GM19455 (cell line): ENCODE data around the gene DKC1.
"Not testable (repeated sequence)": the region's sequence is repeated elsewhere in the genome, so short reads cannot be mapped to it uniquely, and the experiment has no call there.

Experiments
- ATAC-seq: cut with Tn5 transposase; IDR thresholded peaks from one replicate; pipeline ENCODE4 v1.9.1; 2021; ENCODE audit not compliant: unreplicated experiment

DKC1 gene

DNA sequence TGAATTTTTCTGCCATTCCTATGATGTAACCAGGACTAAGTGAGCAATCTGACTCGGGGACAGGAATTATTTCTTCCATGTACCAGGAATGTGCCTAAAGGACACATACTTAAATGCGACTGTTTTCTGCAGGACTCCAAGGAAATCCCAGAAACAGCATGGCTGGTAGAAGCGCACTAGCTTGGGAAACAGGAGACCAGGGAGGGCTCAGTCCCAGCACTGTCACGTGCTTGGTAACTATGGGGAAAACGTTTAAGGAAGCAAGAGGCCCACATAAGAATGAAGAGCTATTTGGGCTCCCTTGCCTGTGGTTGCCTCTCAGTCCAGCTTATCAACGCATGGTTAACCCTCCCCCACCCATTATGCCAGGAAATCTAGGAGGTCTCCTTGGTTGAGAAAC lies 23.1 kb downstream of the DKC1 start:
- no peak for ATAC-seq

DNA sequence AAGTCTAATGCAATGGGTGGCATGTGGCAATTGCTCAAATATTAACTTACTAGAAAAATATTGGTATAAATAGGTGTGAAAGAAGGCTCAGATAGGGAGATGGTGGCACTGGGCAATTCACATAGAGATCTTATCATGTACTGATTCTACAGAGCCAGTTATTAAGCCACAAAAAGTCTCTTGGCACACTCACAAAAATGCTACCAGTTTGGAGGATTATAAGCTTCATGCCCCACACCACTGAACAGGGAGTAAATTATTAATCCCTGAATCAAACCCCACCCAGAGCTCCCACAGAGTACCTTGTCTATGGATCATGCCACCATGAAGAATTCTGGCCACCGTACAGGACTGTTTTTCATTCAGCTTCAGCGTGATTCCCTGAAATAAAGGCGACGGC lies 28.8 kb downstream of the DKC1 start:
- ATAC-seq = no peak

DNA sequence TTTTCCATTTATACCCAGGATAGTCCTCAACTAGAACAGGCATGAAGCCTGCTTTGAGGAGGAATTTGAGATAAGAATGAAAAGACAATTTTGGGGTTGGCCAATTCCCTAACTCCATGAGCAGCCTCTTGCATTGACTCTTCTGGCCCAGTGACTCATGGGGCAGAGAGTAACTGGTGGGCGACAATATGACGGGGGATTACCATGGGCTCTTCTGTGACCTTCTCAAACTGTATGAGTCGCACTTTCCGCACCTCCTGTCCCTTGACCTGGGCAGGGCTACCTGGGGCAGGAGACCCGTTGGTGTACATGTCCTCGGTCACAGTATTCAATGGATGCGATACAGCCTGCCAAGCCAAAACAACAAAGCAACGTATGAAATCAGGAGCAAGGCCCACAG lies 29.3 kb downstream of the DKC1 start:
- ATAC-seq = no peak

DNA sequence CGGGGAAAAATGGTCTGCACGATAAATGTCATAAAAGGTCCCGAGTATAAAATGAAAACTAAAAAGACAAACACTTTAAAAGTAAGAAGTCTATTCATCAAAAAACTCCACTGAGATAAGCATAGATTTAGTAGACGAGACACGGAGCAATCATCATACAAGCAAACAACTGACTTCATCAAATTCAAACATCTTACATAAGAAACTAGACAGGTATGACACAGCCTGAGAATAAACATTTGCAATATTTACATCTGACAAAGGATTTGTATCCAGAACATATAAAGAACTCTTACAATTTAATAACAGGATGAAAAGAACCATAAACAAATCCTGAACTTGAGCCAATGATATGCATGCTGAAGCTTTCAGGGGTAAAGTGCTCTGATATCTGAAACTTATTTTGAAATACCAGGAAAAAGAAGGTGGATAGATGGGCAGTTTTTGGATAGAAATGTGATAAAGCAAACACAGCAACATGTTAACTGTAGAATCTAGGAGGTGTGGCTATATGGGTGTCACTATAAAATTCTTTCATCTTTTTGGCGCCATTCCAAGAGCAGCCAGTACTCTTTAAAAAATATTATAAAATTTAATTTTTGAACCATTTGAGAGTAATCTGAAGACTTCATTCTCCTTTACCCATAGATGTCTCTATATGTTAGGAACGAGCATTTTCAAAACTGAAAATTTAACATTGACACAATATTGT lies 30.6 kb downstream of the DKC1 start:
- ATAC-seq = no peak

DNA sequence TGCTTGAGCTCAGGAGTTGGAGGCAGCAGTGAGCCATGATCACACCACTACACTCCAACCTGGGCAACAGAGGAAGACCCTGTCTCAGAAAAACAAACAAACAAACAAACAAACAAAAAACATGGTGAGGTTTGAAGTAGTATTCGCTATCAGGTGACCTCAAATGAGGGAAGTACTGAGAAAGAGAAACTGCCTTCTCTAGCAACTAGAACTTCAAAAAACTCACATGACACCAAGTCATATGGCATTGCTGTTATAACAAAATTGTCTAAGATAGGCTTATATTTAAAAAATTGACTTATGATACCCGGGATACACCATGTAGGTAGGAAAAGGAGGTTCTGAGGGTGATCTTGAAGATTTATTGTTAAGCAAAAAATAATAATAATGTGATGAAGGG lies 32.4 kb downstream of the DKC1 start:
- no peak for ATAC-seq

DNA sequence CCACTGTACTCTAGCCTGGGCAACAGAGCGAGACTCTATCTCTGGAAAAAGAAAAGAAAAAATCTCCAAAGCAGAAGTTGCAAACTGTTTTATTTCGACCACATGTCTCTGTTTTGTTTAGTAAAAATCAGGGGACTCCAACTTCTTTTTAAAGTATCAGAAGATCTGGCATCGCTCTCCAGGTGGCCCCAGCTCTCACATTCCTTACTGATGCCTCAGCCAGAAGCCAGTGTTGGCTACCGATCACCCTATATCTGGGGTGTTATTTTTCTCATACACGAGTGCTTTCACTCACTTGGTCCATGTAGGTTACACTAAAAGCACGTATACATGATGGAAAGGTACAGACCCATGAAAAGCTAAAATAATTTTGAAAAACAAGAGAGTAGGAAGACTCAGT lies 34.3 kb downstream of the DKC1 start:
- no peak for ATAC-seq

DNA sequence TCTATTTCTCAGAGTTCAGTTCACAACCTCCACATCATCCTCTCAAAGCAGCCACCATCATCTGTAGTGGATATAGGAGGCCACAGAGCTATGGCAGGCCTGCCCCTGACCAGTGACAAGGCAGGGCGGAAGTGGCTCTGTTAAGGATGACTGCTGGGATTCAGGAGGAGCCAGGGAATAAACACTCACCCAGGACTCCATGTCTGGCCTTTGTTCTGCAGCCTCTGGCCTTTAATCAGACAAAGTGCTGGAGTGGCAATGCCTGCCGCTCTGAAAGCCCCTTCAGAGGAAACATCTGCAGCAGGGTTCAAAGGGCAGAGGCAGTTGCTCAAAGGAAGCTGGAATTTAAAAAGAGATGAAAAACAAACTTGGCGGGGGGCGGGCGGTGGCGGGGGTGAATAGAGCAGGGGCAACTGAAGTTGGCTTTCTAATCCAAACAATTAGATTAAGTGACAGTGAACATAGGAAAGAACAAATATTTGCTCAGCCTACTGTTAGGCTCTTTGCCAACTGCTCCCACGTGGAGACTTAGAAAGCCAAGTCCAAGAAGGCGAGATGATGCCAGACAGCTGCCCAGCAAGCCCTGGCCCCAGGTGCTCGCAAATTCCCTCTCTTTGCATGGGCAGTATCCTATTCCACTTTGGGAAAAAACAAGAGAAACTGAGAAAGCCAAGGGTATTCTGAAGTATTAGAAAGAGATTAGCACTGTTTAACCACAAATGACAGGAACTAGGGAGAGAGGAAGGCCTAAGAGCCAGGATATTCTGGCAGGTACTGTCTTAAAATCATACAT lies 37.1 kb downstream of the DKC1 start:
- no peak for ATAC-seq

DNA sequence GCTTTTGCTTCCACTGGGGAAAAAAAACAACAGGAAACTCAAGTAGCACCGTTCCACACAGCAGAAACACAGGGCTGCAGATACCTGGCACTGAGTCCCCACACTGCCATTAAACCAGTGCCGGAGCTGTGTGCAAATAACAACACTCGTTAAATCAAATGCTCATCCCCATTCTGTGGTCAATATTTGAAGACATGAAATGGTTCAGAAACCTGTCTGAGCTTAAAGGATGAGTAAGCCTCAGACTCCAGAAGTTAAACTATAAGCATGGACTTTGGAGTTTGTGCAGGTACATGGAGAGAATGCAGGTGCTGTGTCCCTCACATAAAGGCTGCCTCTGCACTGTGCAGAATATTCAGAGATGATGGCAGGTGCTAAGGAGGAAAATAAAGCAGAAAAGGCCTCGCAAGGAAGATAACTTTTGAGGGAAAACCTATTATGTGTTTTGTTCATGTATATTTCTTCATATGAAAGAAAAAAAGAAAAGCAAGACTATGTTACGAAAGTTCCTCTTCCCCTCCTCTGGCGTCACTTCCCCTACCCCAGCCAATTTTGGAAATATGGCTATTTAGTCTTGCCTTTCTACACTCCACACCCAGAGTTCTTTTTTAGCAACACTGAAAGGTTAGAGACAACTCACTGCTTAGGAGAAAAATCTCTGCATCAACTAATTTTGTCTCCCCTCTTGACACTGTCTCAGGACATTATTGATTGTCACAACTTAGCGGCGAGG lies 38.0 kb downstream of the DKC1 start:
- ATAC-seq = no peak

DNA sequence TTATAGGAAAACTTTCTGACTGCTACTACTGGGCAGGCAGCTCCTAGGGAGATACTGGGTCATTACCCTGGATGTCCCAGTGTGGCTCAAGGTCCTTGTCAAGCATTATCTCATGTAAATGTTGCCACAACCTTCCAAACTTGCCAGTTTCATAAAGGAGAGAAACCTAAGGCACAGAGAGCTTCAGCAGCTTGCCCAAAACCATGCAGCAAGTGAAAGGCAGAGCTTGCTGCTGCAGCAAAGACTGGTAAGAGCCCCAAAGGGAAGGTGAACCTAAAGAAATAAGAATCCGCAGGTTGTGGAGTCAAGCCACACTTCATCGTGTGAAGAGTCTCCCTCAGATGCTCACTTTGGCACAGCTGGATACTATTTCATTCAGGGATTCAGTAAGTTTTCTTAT lies 40.3 kb downstream of the DKC1 start:
- no peak for ATAC-seq

DNA sequence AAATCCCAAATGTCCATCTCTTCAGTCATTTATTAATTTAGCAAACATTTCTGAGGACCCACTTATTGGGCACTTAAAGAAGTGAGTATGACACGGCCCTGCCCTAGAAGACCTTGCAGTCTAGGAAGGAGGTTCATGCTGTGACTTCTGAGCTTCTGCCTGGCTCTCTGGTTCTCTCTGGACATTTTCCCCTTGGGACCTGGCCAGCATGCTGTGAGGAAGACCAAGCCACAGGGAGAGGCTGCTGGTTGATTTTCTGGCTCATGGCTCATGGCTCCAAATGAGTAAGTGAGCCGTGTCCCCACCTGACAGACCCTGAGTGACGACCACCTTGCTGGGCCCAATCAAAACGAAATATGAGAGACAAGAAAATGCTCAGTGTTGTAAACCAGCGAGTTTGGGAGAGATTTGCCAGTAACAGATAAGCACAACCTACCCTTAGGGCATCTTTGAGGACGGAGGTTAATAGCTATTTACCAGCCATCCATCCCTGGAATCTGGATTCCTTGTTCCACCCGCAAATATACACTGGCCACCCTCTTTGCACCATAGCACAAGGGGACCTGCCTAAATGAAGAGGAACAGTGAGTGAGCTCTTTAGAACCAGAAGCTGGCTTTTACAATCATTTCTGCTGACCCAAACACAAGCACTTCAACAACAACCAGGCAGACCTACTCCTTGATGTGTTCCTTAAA lies 41.7 kb downstream of the DKC1 start:
- ATAC-seq = no peak

DNA sequence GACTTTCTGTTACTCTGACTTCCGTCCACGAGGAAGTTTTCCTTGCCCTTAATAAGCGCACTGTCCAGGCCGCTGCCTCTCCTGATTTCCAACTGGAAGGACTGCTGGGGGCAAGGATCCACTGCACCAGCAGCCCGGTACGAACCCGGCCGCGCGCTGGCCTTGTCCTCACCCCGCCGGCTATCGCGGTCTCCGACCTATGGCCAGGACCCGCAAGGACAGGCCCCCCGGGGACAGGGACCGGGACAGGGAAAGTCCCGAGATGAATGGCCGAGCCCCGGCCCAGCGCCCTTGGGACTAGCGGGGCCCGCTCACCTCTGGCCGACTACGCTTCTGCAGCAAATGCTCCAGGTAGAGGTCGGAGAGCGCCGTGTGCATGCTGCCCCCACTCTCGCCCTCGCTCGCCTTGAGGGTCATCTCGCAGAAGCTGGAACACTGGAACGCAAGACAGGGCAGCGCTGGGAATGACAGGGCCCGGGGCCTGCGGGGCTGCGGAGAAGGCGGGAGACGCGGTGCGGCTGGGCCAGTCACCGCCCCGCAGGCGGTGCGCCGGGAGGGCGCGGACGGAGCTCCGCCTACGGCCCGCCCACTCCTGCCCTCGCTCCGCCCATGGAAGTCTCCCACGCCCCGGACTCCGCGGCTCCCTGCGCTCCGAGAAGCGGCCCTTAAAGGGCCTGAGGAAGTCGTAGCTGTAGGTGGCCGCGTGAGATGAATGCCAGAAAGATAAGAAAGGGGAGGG lies 42.5 kb downstream of the DKC1 start, which contains the start of gene MPP1:
TSS of gene MPP1 (minus strand) at position 529 of the 739 bp plus-strand sequence. CDS start at position 417, 112 bp downstream.
- ATAC-seq = peak; percentile 91

DNA sequence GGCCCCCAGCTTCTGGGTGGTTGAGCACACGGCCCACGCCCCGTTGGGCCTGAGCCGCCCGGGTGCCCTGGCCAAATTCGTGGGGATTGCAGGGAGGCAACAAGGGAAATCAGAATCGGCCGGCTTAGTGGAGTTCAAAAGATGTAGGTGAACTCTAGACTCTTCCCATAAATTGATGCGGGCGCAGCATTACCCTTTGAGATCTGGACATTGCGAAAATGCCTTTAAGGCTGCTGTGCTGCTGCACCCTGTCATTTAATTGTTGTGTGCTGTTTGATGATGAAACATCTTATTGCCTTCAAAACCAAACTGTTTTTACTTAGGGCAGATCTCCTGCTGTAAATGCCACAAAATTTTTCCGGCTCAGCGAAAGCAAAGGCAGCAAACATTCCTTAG lies 43.0 kb downstream of the DKC1 start:
- ATAC-seq = peak; percentile 31

DNA sequence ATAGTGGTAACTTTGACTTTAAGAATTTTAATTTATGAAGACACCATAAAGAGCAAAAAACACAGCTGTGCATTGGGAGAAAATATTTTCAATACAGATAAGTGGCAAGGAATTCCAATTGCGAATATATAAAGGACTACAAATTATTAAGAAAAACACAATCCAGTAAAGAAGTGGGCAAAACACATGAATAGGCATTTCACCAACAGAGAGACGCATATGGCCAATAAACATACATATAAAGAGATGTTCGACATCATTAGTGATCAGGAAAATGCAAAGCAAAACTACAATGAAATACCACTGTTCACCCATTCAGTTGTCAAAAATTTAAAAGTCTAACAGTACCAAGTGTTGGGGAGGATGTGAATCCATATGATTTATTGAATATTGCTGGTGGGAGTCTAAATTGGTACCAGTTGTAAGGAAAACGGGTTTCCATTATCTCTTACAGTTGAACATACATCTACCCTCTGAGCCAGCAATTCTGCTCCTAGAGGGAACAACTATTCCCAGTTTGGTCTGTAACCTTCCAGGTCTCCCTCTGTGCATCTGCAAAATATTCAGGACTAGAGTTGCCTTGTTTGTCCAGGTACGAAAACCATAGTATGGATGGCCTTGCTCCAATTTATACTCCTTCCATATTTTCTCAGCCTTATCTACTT lies 44.3 kb downstream of the DKC1 start:
- ATAC-seq = no peak

DNA sequence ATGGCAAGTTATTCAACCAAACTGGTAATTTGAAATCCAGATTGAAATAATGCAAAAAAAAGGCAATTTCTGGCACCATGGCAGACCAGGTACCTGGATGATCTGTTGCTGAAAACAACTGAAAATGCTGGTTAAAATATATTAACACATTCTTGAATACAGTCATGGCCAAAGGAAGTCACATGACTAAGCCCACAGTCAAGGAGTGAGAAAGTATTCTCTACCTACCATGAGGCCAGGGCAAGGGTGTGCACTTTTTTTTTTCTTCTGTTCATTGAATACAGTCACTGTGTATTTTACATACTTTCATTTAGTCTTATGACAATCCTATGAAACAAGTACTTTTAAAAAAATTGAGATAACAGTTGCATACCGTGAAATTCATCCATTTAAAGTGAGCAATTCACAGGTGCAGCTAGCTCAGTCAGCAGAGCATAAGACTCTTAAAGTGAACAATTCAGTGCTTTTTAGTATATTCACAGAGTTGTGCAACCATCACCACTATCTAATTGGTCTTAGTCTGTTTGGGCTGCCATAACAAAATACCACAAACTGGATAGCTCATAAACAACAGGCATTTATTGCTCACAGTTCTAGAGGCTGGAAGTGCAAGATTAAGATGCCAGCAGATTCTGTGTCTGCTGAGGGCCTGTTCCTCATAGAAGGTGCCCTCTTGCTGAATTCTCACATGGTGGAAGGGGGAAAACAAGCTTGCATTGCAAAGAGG lies 47.4 kb downstream of the DKC1 start:
- ATAC-seq = no peak

DNA sequence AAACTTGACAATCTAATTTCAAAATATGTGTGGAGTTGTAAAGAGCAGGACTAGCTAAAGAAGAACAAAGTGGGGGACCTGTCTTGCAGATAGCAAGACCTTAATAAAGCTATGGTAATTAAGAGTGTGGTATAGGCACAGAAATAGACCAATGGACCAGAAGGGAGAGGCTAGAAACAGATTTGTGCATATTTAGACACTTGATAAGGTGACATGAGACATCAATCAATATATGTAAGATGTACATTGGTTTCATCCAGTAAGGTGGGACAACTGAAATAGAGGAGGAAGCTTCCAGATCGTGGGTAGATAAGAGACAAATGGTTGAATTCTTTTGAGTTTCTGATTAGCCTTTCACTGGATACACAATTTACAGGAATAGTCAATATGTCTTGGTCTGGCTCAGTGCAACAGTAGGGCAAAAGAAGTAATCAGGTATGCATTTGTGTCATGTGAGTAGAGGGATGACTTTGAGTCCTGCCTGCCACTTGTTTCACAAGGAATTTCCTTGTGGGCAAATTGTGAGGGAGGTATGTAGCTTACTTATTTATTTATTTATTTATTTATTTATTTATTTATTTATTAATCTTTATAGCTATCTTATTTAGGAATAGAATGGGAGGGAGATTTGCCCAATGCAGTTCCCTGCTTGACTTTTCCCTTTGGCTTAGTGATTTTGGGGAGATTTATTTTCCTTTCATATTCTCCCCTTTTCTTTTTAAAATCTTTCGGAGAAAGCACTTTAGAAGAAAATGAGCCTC lies 49.9 kb downstream of the DKC1 start:
- ATAC-seq = no peak

DNA sequence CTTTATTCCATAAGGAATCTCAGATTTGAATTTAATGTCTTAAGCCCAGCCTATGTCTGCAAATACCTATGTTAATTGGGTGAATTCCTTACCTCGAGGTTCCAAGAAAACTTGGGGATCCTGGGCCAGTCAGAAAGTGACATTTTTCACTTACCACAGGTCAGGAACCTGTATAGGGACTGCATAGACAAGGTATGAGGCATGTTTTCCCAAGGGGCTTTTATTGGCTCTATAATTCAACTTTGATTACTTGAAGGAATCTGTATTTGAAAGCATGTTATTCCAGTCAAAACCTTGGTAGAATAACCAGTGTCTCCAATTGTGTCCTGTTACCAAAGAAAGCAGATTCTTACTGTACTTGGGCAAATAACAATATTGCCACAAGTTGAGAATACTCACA lies 51.1 kb downstream of the DKC1 start:
- ATAC-seq = no peak

DNA sequence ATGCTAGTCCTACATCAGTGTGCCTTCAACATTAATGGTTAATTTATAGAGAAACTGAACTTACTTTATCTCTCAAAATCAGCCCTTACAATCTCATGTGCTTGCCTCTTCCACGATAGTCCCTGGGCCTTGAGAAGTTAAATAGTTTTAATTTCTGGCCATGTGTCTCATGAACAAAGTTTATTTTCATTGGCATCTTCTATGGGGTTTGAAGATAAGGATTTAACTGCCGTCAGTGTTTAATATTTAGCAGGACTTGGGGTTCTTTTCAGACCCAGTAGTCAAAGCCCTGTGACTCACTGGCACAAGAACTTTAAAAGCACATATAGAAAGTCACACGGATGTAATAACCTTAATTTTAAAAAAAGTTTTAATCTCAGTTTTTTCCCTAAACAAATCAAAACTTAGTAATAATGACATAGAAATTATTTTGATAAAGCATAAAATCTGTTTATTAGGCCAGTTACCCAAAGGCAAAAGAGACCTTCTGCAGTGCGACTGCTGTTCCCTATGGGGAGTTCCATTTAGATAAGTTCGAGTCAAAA lies 52.7 kb downstream of the DKC1 start:
- no peak for ATAC-seq

DNA sequence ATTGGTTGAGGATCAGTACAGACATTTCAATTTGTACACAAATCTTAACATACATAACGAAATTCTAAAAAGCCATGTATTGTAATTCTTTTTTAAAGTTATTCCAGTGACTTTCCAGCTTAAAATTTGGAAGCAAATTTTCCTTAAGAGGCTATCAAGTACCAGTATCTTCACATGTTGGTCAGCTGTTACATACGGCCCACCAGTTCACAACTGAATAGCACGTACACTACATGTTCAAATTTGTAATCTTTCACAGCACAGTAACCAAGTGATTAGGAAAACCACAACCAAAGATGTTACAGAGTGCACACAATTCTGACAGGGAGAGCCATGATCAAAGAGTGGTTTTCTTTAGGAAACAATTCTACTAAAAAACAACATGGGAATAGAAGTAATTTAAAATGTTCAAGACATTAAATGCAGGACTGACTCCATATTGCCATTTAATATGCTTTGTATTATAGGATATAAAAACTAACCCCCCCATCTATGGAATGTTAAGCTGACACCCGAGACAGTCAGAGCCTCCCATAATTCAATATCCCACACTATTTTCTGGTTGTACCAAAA lies 53.7 kb downstream of the DKC1 start:
- not testable (repeated sequence) for ATAC-seq
